GM21825 (cell line): ENCODE data around the gene RAC3.

Source experiments
- ATAC-seq: cut with Tn5 transposase; IDR thresholded peaks from one replicate; pipeline ENCODE4 v1.9.1; 2021; ENCODE audit warnings: mild to moderate bottlenecking, moderate library complexity; ENCODE audit not compliant: unreplicated experiment

Gene RAC3

GRCh38 chr17:82022310-82022980 is 9.0 kb upstream of the RAC3 start, which contains the start of gene CENPX:
Gene CENPX, minus strand, starts transcription at chr17:82022878. Its CDS starts 17 bp downstream, at chr17:82022861.
- ATAC-seq, result no peak

- ATAC-seq, result peak; percentile 79
Observed at GRCh38 chr17:82022981-82023446, 8.5 kb upstream of the RAC3 start, which contains the start of gene LRRC45. Gene LRRC45, plus strand, starts transcription at chr17:82023305. Its CDS starts 339 bp downstream, at chr17:82023644.

GRCh38 chr17:82023447-82024241 is 7.8 kb upstream of the RAC3 start:
- no peak for ATAC-seq

- ATAC-seq, result no peak
Observed at GRCh38 chr17:82024859-82025258, 6.6 kb upstream of the RAC3 start.

GRCh38 chr17:82025401-82026107 is 5.9 kb upstream of the RAC3 start:
- ATAC-seq, result no peak

GRCh38 chr17:82028246-82028645 is 3.2 kb upstream of the RAC3 start:
- ATAC-seq, result no peak

- no peak for ATAC-seq
Observed at GRCh38 chr17:82028966-82029365, 2.5 kb upstream of the RAC3 start.

GRCh38 chr17:82029391-82029790 is 2.1 kb upstream of the RAC3 start:
- no peak for ATAC-seq

GRCh38 chr17:82029990-82030469 is 1.4 kb upstream of the RAC3 start:
- no peak for ATAC-seq

GRCh38 chr17:82030470-82031302 is 792 bp upstream of the RAC3 start:
- ATAC-seq, result peak; percentile 41

GRCh38 chr17:82031885-82032627 is 578 bp downstream of the RAC3 start:
- no peak for ATAC-seq

GRCh38 chr17:82033359-82034085 is 2.0 kb downstream of the RAC3 start:
- ATAC-seq, result no peak

- no peak for ATAC-seq
Observed at GRCh38 chr17:82034371-82035011, 3.0 kb downstream of the RAC3 start.

GRCh38 chr17:82035488-82035887 is 4.0 kb downstream of the RAC3 start:
- no peak for ATAC-seq

GRCh38 chr17:82035956-82036633 is 4.6 kb downstream of the RAC3 start:
- no peak for ATAC-seq

GRCh38 chr17:82036634-82037091 is 5.2 kb downstream of the RAC3 start:
- no peak for ATAC-seq

GRCh38 chr17:82037092-82037888 is 5.8 kb downstream of the RAC3 start, which contains the start of gene DCXR:
Gene DCXR, minus strand, starts transcription at chr17:82037697. Its CDS starts 15 bp downstream, at chr17:82037682.
- ATAC-seq, result peak; percentile 80
